ENCODE data around the gene BATF. TPM values are rescaled to one million over a fixed set of nuclear protein-coding genes. Genes with fewer than 3 reads are reported as not detected.

BATF gene
- total RNA-seq, 1 experiment from 2014 or later = 55.7 TPM

DNA sequence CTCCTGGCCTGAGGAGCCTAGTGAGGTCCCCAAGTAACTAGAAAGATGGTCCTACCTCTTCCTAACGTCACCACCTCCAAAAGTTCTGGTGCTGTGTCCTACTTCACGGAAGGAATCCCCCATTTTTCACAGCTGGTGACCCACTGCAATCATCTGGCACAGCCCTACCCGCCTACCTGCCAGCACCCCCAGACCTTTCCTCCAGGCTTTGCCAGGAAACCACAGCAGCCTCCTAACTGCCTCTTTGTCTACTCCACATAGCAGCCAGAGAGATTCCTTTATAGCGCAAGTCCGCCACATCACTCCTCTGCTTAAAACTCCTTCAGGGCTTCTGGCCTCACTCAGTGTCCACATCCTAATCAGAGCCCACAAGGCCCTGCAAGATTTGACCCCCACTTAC is 42.8 kb downstream of the BATF start:
- no peaks in the 10 kb centered on the region for H4K20me1 ChIP-seq (ENCODE audit: insufficient read depth)
- H3K4me3 ChIP-seq = no peak overlapping the region
- POLR2A ChIA-PET (ENCODE audit: unreplicated experiment) = no interaction called here
- H3K27me3 ChIP-seq (ENCODE audit: insufficient read depth, low read depth) = no peaks in the 10 kb centered on the region
- H3K9me3 ChIP-seq (ENCODE audit: insufficient read depth, low read depth) = no peaks in the 10 kb centered on the region
- H3F3A ChIP-seq (ENCODE audit: insufficient read depth, low read depth) = peaks cover 29% of the 10 kb centered on the region
- no peaks in the 10 kb centered on the region for H3K79me2 ChIP-seq (ENCODE audit: low read depth)
- intact Hi-C loops (cut with micrococcal nuclease; ENCODE audit: unreplicated experiment) = loop anchor here (10.0 kb wide), 1 partner anchor 680 kb away; the partner anchor contains the start of gene DLST
- peaks cover 50% of the 10 kb centered on the region for H3K4me1 ChIP-seq (replicated peaks; ENCODE audit: insufficient read depth)
- no peak for TF ChIP-seq EZH2 (IDR thresholded peaks at IDR 0.05; ENCODE audit: low read depth)
- no peak for TF ChIP-seq CTCF (conservative IDR thresholded peaks at IDR 0.05)
- no TSS peak for BruUV-seq (replicated peaks)
- H3K36me3 ChIP-seq (ENCODE audit: low read depth) = no peaks in the 10 kb centered on the region
- no peaks in the 10 kb centered on the region for H3K9me2 ChIP-seq (ENCODE audit: insufficient read depth)
- no peak overlapping the region for H3K27ac ChIP-seq
- no peak overlapping the region for H3K4me2 ChIP-seq
- H2AFZ ChIP-seq = no peak overlapping the region
- CTCF ChIA-PET = no interaction called here
- DNase-seq = peak in 1 of 2 experiments; percentile 31

DNA sequence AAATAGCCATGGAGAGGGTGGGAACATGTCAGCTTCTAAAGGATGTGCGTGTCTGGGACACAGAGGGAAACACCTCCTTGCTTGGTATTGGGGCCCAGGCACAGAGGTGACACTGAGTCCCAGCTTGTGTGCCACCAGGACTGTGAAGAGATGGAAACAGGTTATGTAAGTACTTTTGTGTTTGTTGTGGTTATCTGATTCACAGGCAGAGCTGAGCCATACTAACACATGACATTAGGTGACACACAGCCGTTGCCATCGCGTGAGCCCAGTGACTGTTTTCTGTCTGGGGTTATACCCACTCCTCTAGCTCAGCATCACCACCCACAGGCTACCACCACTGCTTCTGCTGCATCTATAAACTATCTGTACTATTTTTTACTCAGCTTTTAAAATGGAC is 44.1 kb downstream of the BATF start:
- H3K4me2 ChIP-seq = peak overlapping the region; percentile 12
- no peaks in the 10 kb centered on the region for H3K79me2 ChIP-seq (ENCODE audit: low read depth)
- no peak overlapping the region for H2AFZ ChIP-seq
- peak; percentile 58 to 87 for DNase-seq
- POLR2A ChIA-PET (ENCODE audit: unreplicated experiment) = interaction anchor here (0.6 kb wide), 3 partner anchors 45 to 503 kb away, joined by 3 to 6 read pairs (median 4); partner anchors contain the start of gene ACYP1
- H3K9me2 ChIP-seq (ENCODE audit: insufficient read depth) = no peaks in the 10 kb centered on the region
- H4K20me1 ChIP-seq (ENCODE audit: insufficient read depth) = no peaks in the 10 kb centered on the region
- BruUV-seq (replicated peaks) = no TSS peak
- H3K27ac ChIP-seq = no peak overlapping the region
- H3K4me3 ChIP-seq = no peak overlapping the region
- TF ChIP-seq CTCF (conservative IDR thresholded peaks at IDR 0.05) (no peak; the same call in 1 of the 2 replicates), EZH2 (IDR thresholded peaks at IDR 0.05; ENCODE audit: low read depth) (no peak)
- H3K4me1 ChIP-seq (replicated peaks; ENCODE audit: insufficient read depth) = peaks cover 49% of the 10 kb centered on the region
- no peaks in the 10 kb centered on the region for H3K27me3 ChIP-seq (ENCODE audit: insufficient read depth, low read depth)
- H3K9me3 ChIP-seq (ENCODE audit: insufficient read depth, low read depth) = no peaks in the 10 kb centered on the region
- CTCF ChIA-PET = interaction anchor here (0.6 to 0.8 kb wide), 4 partner anchors 8 to 258 kb away, joined by 3 to 8 read pairs (median 3); no protein-coding TSS in a partner anchor
- H3K36me3 ChIP-seq (ENCODE audit: low read depth) = no peaks in the 10 kb centered on the region
- intact Hi-C loops (cut with micrococcal nuclease; ENCODE audit: unreplicated experiment) = loop anchor here (10.0 kb wide), 1 partner anchor 682 kb away; the partner anchor contains the start of gene DLST
- H3F3A ChIP-seq (ENCODE audit: insufficient read depth, low read depth) = peaks cover 23% of the 10 kb centered on the region

GRCh38 chr14:75566752-75567151 is 44.5 kb downstream of the BATF start:
- Histone ChIP-seq H3F3A (ENCODE audit: insufficient read depth, low read depth) (peaks cover 23% of the 10 kb centered on the region), H2AFZ (no peak overlapping the region), H3K4me2 (peak overlapping the region; percentile 12; the same call in 1 of the 2 replicates), H3K9me2 (ENCODE audit: insufficient read depth) (no peaks in the 10 kb centered on the region), H3K36me3 (ENCODE audit: low read depth) (no peaks in the 10 kb centered on the region), H3K9me3 (ENCODE audit: insufficient read depth, low read depth) (no peaks in the 10 kb centered on the region), H3K4me3 (no peak overlapping the region), H4K20me1 (ENCODE audit: insufficient read depth) (no peaks in the 10 kb centered on the region), H3K27ac (no peak overlapping the region), H3K79me2 (ENCODE audit: low read depth) (no peaks in the 10 kb centered on the region), H3K27me3 (ENCODE audit: insufficient read depth, low read depth) (no peaks in the 10 kb centered on the region), H3K4me1 (replicated peaks; ENCODE audit: insufficient read depth) (peaks cover 49% of the 10 kb centered on the region)
- intact Hi-C loops (cut with micrococcal nuclease; ENCODE audit: unreplicated experiment) = loop anchor here (10.0 kb wide), 1 partner anchor 682 kb away; the partner anchor contains the start of gene DLST
- POLR2A ChIA-PET (ENCODE audit: unreplicated experiment) = interaction anchor here (0.6 kb wide), 1 partner anchor 273 kb away, joined by 4 read pairs; no protein-coding TSS in a partner anchor
- TF ChIP-seq CTCF (conservative IDR thresholded peaks at IDR 0.05) (no peak), EZH2 (IDR thresholded peaks at IDR 0.05; ENCODE audit: low read depth) (no peak)
- CTCF ChIA-PET = interaction anchor here (0.6 to 0.8 kb wide), 2 partner anchors 31 to 156 kb away, joined by 3 read pairs; no protein-coding TSS in a partner anchor
- peak in 1 of 2 experiments; percentile 24 for DNase-seq
- BruUV-seq (replicated peaks) = no TSS peak
